Smooth muscle cell (in vitro differentiated cells): ENCODE data around the gene WDR33. TPM values are rescaled to one million over a fixed set of nuclear protein-coding genes. Genes with fewer than 3 reads are reported as not detected.

Source experiments
- DNase-seq: peaks from one replicate; lab custom pipeline; 2025; ENCODE audit not compliant: unreplicated experiment; lab: John Stamatoyannopoulos, UW
- H2AFZ ChIP-seq: fragments of 200-600 bp; sonication (generic); 2 replicates; pipeline ENCODE4 v1.6.0; 2016; ENCODE audit warnings: antibody characterized with exemption, low read depth, mild to moderate bottlenecking
- H3F3A ChIP-seq: fragments of 200-600 bp; sonication (generic); 2 replicates; pipeline ENCODE4 v1.6.0; 2017; ENCODE audit warnings: antibody characterized with exemption, low read depth
- H3K27ac ChIP-seq: fragments of 200-600 bp; sonication (generic); 2 replicates; pipeline ENCODE4 v1.5.1; 2016; ENCODE audit warnings: low read depth, mild to moderate bottlenecking
- H3K27me3 ChIP-seq: fragments of 200-600 bp; sonication (generic); 2 replicates; pipeline ENCODE4 v1.6.1; 2016; ENCODE audit warnings: low read depth, mild to moderate bottlenecking
- H3K36me3 ChIP-seq: fragments of 200-600 bp; sonication (generic); 2 replicates; pipeline ENCODE4 v1.5.1; 2016; ENCODE audit warnings: low read depth
- H3K4me1 ChIP-seq: fragments of 200-600 bp; sonication (generic); 2 replicates; pipeline ENCODE4 v1.5.1; 2016; ENCODE audit warnings: low read depth
- H3K4me2 ChIP-seq: fragments of 200-600 bp; sonication (generic); 2 replicates; pipeline ENCODE4 v1.6.0; 2016; ENCODE audit warnings: mild to moderate bottlenecking
- H3K4me3 ChIP-seq: fragments of 200-600 bp; sonication (generic); 2 replicates; pipeline ENCODE4 v1.5.1; 2016; ENCODE audit warnings: mild to moderate bottlenecking
- H3K79me2 ChIP-seq: fragments of 200-600 bp; sonication (generic); 2 replicates; pipeline ENCODE4 v1.6.0; 2016; ENCODE audit warnings: low read depth, mild to moderate bottlenecking
- H3K9ac ChIP-seq: fragments of 200-600 bp; sonication (generic); 2 replicates; pipeline ENCODE4 v1.6.0; 2016; ENCODE audit warnings: low read depth
- H3K9me3 ChIP-seq: fragments of 200-600 bp; sonication (generic); replicated peaks from 2 replicates; pipeline ENCODE4 v1.5.1; 2016; ENCODE audit warnings: low read depth
- H4K20me1 ChIP-seq: fragments of 200-600 bp; sonication (generic); 2 replicates; pipeline ENCODE4 v1.6.0; 2016; ENCODE audit warnings: low read depth
- WGBS: methylation state at CpG from one replicate; pipeline ENCODE4 v1.1.7; 2016; ENCODE audit warnings: low lambda C conversion rate; 5-methylcytosine and 5-hydroxymethylcytosine counted together
- polyA plus RNA-seq: library from polyadenylated mRNA; unstranded; fragments of >200 nt; fragmentation: Nextera tagmentation; extraction: Ambion mirVana; gene quantifications from 2 replicates; pipeline ENCODE4 v1.2.1, GENCODE V29; 2016
- total RNA-seq: library from RNA; depleted of rRNA; stranded (reverse); fragments of >200 nt; gene quantifications from 2 replicates; pipeline ENCODE4 v1.2.3, GENCODE V29; 2014
- TF ChIP-seq, protein P1 (sequence below): fragments of 200-600 bp; sonication (generic); IDR thresholded peaks from 2 replicates; pipeline ENCODE4 v1.5.1; 2017; ENCODE audit warnings: borderline replicate concordance, mild to moderate bottlenecking, antibody characterized with exemption; ENCODE audit not compliant: insufficient read depth, poor library complexity, severe bottlenecking

Gene WDR33
- total and polyA plus RNA-seq, 2 experiments from 2014 or later = 30.4 to 43.3 TPM

DNA sequence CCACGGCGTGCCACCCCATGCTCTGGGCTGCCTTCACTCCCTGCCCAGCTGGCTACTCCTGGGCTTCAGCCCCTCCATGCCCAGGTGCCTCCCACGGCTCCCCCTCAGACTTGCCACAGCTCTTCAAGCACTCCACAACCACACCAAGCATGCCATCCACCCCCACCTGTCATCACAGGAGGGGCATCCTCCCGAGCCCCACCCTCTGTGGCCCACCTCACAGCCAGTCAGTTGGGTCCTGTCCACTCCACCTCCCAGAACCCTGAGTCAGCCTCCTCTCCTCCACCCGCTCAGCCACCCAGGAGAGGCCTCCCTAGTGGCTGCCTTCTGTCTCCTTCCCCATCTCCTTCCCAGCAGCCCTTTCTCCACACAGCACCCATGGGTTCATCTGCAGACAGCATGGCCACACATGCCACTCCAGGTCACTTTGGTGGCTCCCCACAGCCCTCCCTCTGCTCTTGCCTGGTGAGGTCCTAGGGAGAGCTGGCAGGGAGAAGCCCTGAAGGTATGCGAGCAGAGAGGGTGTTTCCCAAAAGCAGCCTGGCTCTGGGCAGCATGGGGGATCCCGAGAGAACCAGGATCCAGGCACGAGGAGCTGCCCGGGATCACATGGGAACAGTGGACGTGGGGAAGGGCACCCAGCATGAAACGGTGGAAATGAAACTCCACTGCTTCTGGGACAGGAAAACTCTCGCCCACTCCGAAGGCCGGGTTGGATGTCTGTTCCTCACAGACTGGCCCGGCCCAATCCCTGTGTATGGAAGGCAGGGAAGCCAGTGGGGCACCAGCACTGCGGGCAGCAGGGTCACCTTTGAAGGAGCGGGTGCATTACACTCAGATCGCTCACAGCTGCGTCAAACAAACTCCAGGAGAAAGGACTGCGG is 138.4 kb downstream of the WDR33 start:
- no peaks in the 10 kb centered on the region for H3K9me3 ChIP-seq
- H3K27me3 ChIP-seq = peaks cover 8% of the 10 kb centered on the region
- no peak overlapping the region for H3K27ac ChIP-seq
- peaks cover 4% of the 10 kb centered on the region for H3F3A ChIP-seq
- H3K9ac ChIP-seq = no peak overlapping the region
- TF ChIP-seq, protein P1, sequence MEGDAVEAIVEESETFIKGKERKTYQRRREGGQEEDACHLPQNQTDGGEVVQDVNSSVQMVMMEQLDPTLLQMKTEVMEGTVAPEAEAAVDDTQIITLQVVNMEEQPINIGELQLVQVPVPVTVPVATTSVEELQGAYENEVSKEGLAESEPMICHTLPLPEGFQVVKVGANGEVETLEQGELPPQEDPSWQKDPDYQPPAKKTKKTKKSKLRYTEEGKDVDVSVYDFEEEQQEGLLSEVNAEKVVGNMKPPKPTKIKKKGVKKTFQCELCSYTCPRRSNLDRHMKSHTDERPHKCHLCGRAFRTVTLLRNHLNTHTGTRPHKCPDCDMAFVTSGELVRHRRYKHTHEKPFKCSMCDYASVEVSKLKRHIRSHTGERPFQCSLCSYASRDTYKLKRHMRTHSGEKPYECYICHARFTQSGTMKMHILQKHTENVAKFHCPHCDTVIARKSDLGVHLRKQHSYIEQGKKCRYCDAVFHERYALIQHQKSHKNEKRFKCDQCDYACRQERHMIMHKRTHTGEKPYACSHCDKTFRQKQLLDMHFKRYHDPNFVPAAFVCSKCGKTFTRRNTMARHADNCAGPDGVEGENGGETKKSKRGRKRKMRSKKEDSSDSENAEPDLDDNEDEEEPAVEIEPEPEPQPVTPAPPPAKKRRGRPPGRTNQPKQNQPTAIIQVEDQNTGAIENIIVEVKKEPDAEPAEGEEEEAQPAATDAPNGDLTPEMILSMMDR = no peak
- peaks cover 15% of the 10 kb centered on the region for H3K79me2 ChIP-seq
- no peaks in the 10 kb centered on the region for H3K4me1 ChIP-seq
- H3K4me2 ChIP-seq = no peak overlapping the region
- H3K36me3 ChIP-seq = no peaks in the 10 kb centered on the region
- DNase-seq = no peak
- H2AFZ ChIP-seq = no peak overlapping the region
- H4K20me1 ChIP-seq = peaks cover 11% of the 10 kb centered on the region
- H3K4me3 ChIP-seq = no peak overlapping the region
- 88% methylated on average over 20 of the region's 20 CpGs for WGBS

DNA sequence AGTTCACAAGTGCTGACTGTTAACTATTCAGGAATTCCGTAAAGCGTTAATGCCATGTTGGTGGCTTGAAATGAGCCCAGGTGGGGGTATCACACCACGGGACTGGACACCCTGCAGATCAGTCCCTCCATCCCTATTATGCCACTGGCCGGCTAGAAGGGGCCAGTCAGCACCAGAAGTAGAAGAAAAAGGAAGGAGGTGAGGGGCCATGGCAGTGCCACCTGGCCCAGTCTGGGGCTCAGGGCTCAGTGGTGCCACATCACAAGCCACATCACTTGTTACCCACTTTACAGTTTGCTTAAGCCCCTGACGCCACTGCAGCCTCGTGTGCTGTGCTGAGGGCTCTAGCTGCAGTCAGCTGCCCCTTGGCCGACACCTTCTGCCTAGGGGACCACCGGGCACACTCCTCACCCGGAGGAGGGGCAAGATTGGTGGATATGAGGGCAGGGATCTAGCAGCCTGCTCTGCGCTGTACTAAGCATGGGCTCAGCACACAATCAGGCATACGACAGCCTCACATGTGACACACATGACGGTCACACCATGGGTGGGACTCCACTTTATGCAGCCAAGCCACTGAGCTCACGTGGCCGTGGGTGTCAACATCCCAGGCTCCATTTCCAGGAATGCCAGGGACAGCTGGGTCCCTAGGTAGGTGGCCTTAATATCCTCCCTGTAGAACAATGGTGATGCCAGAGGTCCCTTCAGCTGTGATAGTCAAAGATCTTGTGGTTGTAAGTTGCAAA is 139.2 kb downstream of the WDR33 start:
- Histone ChIP-seq H3K4me2 (no peak overlapping the region), H3K36me3 (no peaks in the 10 kb centered on the region), H3K79me2 (peaks cover 17% of the 10 kb centered on the region), H3K9me3 (no peaks in the 10 kb centered on the region), H3K27ac (no peak overlapping the region), H3K9ac (no peak overlapping the region), H2AFZ (no peak overlapping the region), H3K4me3 (no peak overlapping the region), H3K4me1 (no peaks in the 10 kb centered on the region), H3K27me3 (peaks cover 3% of the 10 kb centered on the region), H4K20me1 (peaks cover 18% of the 10 kb centered on the region), H3F3A (peaks cover 4% of the 10 kb centered on the region)
- TF ChIP-seq, protein P1 = no peak
- DNase-seq = no peak
- WGBS = 90% methylated on average over 14 of the region's 14 CpGs

DNA sequence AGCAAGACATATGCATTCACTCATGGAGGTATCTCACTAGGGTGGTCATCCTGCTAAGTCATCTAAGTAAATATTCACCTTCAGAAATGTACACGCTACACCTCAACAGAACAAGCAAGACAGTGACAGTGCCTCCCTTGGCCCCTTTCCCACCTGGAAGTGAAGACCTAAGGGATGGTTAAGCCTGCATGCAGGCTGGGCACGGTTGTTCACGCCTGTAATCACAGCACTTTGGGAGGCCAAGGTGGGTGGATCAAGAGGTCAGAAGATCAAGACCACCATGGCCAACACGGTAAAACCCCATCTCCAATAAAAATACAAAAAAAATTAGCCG is 140.0 kb downstream of the WDR33 start:
- no peak for DNase-seq
- no peaks in the 10 kb centered on the region for H3K9me3 ChIP-seq
- no peak overlapping the region for H3K4me2 ChIP-seq
- peaks cover 6% of the 10 kb centered on the region for H3K27me3 ChIP-seq
- peaks cover 4% of the 10 kb centered on the region for H3F3A ChIP-seq
- no peak overlapping the region for H3K4me3 ChIP-seq
- H3K9ac ChIP-seq = no peak overlapping the region
- no peaks in the 10 kb centered on the region for H3K4me1 ChIP-seq
- no peak overlapping the region for H2AFZ ChIP-seq
- H4K20me1 ChIP-seq = peaks cover 26% of the 10 kb centered on the region
- no peaks in the 10 kb centered on the region for H3K36me3 ChIP-seq
- no peak overlapping the region for H3K27ac ChIP-seq
- H3K79me2 ChIP-seq = peaks cover 22% of the 10 kb centered on the region
- WGBS = 80% methylated on average over 5 of the region's 5 CpGs
- TF ChIP-seq, protein P1 = no peak
